ENCODE data around the gene OR2F1.

The OR2F1 gene

DNA sequence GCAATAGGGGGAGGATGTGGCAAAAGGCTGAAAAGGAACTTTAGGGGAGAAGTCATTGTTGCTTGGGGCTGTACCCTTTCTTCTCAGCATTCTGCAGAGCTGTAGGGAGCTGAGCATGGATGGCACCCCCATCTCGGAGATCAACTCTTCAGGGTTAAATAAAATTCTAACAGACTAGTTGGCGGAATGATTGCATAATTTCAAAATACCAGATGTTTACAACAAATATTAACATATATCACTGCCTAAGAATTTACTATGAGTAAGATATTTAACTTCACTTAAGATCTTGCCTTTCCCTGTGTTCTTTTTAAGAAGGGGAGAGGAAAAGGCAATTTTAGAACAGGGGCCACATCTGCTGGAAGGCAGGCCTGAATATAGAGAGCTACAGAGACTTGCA is 509 bp upstream of the OR2F1 start:
- DNase-seq: no peak

GRCh38 chr7:143958781-143959180 is 4.1 kb downstream of the OR2F1 start:
- no peak for DNase-seq

- DNase-seq: no peak
These were observed 6.4 kb downstream of the OR2F1 start for GRCh38 chr7:143960813-143961610.

DNA sequence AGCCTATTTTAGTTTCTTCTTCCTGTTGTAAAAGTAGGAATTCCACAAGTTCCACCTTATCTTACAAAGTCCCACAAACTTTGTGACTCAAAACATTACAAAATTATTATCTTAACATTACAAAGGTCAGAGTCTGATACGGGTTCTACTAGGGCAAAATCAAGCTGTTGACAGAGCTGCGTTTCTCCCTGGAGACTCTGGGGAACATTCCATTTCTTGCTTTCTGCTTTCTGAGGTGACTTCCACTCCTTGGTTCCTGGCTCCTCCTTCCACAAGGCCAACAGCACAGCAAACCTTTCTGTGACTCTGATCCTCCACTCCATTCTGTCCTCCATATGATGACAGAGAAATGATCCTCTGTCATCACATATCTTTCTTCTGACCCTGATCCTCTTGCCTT is 10.6 kb downstream of the OR2F1 start:
- no peak for DNase-seq

DNA sequence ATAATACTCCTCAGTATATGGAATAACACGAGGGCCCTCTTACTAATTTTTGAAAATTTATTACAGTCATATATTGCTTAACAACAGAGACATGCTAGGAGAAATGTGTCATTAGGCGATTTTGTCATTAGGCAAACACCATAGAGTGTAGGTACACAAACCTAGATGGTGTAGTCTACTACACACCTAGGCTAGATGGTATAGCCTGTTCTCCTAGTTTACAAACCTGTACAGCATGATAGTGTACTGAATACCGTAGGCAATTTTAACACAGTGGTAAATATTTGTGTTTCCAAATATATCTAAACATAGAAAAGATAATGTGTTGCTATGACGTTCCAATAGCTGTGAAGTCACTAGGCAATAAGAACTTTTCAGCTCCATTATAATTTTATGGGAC is 12.8 kb downstream of the OR2F1 start:
- no peak for DNase-seq

GRCh38 chr7:143973870-143974416 is 19.3 kb downstream of the OR2F1 start:
- no peak for DNase-seq

DNA sequence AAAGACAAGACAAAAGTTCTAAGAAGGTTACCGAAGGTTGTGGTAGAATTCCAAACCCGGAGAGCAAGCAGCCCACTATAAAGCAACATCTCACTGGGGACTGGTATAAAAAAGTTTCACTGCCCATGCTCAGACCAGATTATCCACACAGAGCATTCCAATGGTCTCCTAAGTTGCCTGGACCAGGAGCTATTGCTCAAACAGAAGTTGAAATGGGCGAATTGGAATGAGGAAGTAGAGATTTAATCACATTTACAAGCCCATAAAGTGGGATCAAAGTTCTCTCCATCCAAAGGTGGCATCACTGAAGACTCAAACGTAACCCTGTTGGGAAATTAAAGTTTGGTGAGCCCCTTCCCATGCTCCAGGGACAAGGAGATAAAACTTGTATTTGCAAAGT is 19.8 kb downstream of the OR2F1 start:
- no peak for DNase-seq

DNA sequence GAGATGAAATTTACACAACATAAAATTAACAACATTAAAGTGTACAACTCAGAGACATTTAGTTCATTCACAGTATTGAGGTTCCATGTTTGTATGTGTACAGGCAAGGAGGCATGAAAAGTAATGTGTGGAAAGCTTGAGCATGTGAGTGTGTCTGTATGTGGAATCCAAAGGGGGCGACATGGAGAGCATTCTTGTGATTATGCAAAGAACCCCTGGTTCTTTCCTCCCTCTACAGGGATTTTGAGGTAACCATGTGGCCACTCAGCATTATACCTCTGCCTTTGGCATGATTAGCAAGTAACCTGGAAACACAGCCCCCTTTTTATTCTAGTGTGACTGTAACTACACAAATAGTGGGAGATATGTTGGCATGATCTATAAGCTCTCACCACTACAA is 21.0 kb downstream of the OR2F1 start:
- no peak for DNase-seq

DNA sequence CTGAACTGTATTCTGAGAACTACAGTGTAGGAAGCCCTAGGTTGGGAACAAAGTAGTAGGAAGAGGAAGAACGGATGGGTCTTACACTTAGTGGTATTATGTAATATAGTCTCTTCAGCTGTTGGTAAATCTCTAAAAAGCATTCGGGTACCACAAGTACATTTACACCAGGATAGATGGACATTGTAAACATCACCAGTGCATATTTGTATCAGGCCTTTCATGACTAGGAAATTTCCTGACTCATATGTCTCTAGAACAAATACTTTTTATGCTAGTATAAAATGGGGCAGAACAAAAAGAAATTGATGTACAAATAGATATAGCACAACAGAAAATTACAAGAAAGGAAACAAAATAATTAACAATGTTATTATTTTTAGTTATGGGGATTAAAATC is 23.9 kb downstream of the OR2F1 start:
- DNase-seq: no peak

DNA sequence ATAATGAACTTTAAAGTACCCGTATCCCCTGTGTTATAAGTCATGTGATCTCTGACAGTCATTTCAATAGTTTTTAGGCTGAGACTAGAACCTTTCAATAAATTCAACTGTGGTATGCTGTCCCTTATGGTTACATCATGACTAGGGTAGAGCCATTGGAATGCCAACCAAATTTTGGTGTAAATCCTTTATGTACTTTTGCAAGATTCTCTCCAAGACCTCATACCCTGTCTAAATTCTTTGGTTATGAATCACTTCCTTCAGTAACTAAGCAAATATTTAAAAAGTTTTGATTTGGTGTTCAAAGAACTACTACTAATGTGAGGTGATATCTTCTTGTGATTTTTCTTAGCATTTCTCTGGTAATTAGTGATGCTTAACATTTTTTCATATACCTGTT is 24.7 kb downstream of the OR2F1 start:
- DNase-seq: no peak

- no peak for DNase-seq
These were observed 25.4 kb downstream of the OR2F1 start for GRCh38 chr7:143979998-143980397.

DNA sequence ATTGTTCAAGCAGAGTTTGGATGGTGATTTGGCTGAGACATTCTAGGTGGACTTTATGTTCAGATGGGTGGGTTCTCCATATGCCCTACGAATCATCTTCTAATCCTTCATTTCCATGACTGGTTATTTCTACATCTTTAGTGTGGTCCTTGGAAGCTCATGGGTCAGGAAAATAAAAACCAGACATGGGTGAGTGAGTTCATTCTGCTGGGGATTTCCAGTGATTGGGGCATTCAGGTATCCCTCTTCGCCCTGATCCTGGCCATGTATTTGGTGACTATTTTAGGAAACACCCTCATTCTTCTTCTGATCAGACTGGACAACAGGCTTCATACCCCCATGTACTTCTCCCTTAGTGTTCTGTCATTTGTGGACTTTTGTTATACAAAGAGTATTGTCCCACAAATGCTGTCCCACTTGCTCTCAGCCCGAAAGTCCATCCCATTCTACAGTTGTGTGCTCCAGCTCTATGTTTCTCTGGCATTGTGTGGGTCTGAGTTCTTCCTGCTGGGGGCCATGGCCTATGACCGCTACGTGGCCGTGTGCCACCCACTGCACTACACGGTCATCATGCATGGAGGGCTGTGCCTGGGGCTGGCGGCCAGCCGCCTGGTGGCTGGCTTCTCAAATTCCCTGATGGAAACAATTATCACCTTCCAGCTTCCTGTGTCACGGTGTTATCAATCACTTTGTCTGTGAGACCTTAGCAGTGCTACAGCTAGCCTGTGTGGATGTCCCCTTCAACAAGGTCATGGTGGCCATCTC is 26.3 kb downstream of the OR2F1 start:
- DNase-seq: no peak

GRCh38 chr7:143983960-143984359 is 29.3 kb downstream of the OR2F1 start:
- DNase-seq: no peak

- DNase-seq: no peak
These were observed 32.9 kb downstream of the OR2F1 start for GRCh38 chr7:143987513-143987912.

DNA sequence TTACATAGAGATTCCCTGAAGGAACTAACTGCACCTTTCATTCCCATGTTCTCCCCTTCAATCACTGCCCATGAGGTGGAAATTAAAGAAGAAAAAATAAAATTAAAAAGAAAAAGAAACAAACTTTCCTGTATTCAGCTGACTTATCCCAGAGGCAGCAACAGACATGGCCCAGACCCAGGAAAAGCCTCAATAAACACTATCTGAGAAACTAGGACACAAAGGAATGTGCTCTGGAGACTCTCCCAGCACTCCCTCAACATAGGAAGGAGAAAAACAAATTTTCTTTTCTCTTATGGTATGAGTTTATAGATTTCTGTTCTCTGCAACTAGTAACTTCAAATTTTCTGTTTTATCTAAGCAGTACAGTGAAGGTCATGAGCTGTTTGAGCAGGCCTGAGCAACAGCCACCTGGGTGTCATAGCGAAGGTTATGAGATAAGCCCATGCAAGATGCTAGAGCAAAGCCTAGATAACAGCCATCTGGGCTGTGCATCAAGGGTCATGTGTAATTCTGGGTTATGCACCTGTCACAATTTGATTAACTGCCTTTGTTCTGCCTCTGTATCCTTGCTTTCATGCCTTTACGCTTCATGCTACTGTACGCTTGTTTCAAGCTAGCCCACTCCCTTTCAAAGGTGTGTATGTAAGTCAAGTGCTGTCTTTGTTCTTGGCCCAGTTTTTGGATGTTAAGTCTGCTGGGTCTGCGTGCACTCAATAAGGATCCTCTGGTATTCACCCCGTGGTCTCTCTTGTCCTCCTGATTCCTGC is 34.5 kb downstream of the OR2F1 start:
- DNase-seq: no peak

GRCh38 chr7:143992670-143993069 is 38.0 kb downstream of the OR2F1 start:
- DNase-seq: no peak

GRCh38 chr7:143993924-143994323 is 39.3 kb downstream of the OR2F1 start:
- DNase-seq: no peak

DNA sequence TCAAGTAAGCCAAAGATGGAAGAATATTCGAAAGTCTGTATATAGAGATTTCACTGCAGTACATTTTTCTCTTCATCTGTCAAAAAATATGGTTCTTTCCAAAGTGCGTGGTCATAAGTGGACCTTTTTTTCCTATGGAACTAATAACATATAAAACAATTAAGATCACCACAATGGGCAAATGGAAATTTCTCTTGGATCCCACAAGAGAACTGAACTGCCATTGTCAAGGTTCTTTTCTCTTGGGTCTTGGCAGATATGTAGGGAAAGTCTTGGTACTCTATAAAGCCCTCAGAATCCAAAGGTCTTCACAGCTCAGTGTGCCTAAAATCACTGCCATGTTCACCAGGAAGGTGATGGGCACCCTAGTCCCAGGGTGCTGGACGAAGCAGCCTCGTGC is 45.4 kb downstream of the OR2F1 start, which contains the start of gene OR6B1:
TSS of gene OR6B1 (plus strand) at position 301 of the 400 bp plus-strand sequence. CDS start 3,677 bp downstream, outside the sequence.
- no peak for DNase-seq

DNA sequence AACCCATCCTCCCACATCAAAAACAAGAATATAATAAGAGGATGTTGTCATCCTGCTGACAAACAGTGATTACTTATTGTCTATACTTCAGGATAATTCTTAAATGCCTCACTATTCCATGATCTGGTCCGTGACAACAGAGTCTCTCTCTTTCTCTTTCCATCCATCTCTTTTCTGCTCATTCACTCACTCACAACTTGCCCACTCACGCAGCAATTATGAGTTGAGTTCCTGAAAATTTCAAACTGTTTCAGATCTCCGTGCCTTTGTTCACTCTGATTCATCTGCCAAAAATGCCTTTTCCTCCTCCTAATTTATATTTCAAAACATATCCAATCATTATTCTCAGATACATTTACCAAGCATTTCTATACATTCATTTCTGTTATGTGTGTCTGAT is 46.9 kb downstream of the OR2F1 start:
- DNase-seq: no peak

- no peak for DNase-seq
These were observed 50.1 kb downstream of the OR2F1 start for GRCh38 chr7:144004703-144005102.

GRCh38 chr7:144006029-144006691 is 51.5 kb downstream of the OR2F1 start:
- no peak for DNase-seq

- no peak for DNase-seq
These were observed 52.0 kb downstream of the OR2F1 start for GRCh38 chr7:144006692-144007042.

DNA sequence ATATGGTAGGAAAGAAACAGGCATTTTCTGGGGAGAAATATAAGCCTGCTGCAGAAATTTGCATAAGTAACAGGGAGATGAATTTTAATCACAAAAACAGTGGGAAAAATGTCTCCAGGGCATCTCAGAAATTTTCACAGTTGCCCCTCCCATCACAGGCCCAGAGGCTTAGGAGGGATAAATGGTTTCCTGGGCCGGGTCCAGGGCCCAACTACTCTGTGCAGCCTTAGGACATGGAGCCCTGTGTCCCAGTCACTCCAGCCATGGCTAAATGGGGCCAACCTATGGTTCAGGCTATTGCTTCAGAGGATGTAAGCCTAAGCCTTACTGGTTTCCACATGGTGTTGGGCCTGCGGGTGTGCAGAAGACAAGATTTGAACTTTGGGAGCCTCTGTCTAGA is 54.7 kb downstream of the OR2F1 start:
- DNase-seq: no peak

Measured in activated CD4-positive, alpha-beta T cell treated with anti-CD3 and anti-CD28 coated beads, Interleukin-2, amount 50 U/mL, for 48 hours (primary cell).